WTC11 (cell line): ENCODE measurements around the gene PSMD14. TPM values are rescaled to one million over a fixed set of nuclear protein-coding genes. Genes with fewer than 3 reads are reported as not detected.

Experiments used
- ATAC-seq: fragments of 200-7000 bp; cut with Tn5 transposase; 2 replicates; pipeline ENCODE4 v1.10.0; 2021; ENCODE audit warnings: mild to moderate bottlenecking, moderate library complexity
- CTCF ChIA-PET: fragments of 300-600 bp; sonication (Branson Sonifier 250); formaldehyde crosslinking; loops from one replicate; lab custom pipeline; 2021; ENCODE audit warnings: antibody characterized with exemption; lab: Charles Lee
- POLR2A ChIA-PET: fragments of 350-600 bp; sonication (Branson Sonifier 250); formaldehyde crosslinking; loops from one replicate; lab custom pipeline; 2021; ENCODE audit warnings: antibody characterized with exemption; lab: Charles Lee
- DNase-seq: peaks from one replicate; pipeline ENCODE4 v3.0.0; 2021; ENCODE audit warnings: low spot score
- H3K27ac Mint-ChIP-seq: 2 replicates; pipeline ENCODE4 v1.8.0; 2021; ENCODE audit warnings: mixed read lengths
- H3K27me3 Mint-ChIP-seq: 2 replicates; pipeline ENCODE4 v1.8.0; 2021; ENCODE audit warnings: low read depth, mild to moderate bottlenecking, moderate library complexity, mixed read lengths
- H3K36me3 Mint-ChIP-seq: 2 replicates; pipeline ENCODE4 v1.8.0; 2021; ENCODE audit warnings: mixed read lengths
- H3K4me1 Mint-ChIP-seq: 2 replicates; pipeline ENCODE4 v1.8.0; 2022; ENCODE audit warnings: mixed read lengths
- H3K4me3 Mint-ChIP-seq: 2 replicates; pipeline ENCODE4 v1.8.0; 2021; ENCODE audit warnings: mild to moderate bottlenecking, moderate library complexity, mixed read lengths
- H3K9me3 Mint-ChIP-seq: 2 replicates; pipeline ENCODE4 v1.8.0; 2021; ENCODE audit warnings: mixed read lengths
- AFF4 ChIP-seq: sonication (generic); formaldehyde crosslinking; IDR thresholded peaks from 2 replicates; pipeline ENCODE4 v1.8.1; 2023; ENCODE audit warnings: mild to moderate bottlenecking, missing genetic modification reagents, borderline replicate concordance
- ATF1 ChIP-seq: sonication (generic); formaldehyde crosslinking; IDR thresholded peaks from 2 replicates; pipeline ENCODE4 v1.8.1; 2023; ENCODE audit warnings: mild to moderate bottlenecking, moderate library complexity, missing genetic modification reagents
- CBFB ChIP-seq: sonication (generic); formaldehyde crosslinking; IDR thresholded peaks from 2 replicates; pipeline ENCODE4 v1.8.1; 2022; ENCODE audit warnings: mild to moderate bottlenecking, low read depth, missing genetic modification reagents
- GTF2I ChIP-seq: fragments of 250-450 bp; sonication (Bioruptor Pico); conservative IDR thresholded peaks from 2 replicates; pipeline ENCODE4 v1.4.0; 2021; ENCODE audit warnings: mild to moderate bottlenecking
- JUN ChIP-seq: sonication (generic); formaldehyde crosslinking; IDR thresholded peaks from 2 replicates; pipeline ENCODE4 v1.8.0; 2023; ENCODE audit warnings: mild to moderate bottlenecking, missing genetic modification reagents
- KAT7 ChIP-seq: sonication (generic); formaldehyde crosslinking; IDR thresholded peaks from 2 replicates; pipeline ENCODE4 v1.8.1; 2023; ENCODE audit warnings: missing genetic modification reagents, mild to moderate bottlenecking, borderline replicate concordance
- MXD4 ChIP-seq: fragments of 250-450 bp; sonication (Bioruptor Pico); IDR thresholded peaks from 2 replicates; pipeline ENCODE4 v1.8.0; 2021; ENCODE audit warnings: mild to moderate bottlenecking, moderate library complexity, borderline replicate concordance
- NFYB ChIP-seq: sonication (generic); formaldehyde crosslinking; conservative IDR thresholded peaks from 2 replicates; pipeline ENCODE4 v1.8.0; 2022; ENCODE audit warnings: low read depth, missing genetic modification reagents
- PRRX2 ChIP-seq: fragments of 250-450 bp; sonication (Bioruptor Pico); IDR thresholded peaks from 2 replicates; pipeline ENCODE4 v1.8.0; 2021; ENCODE audit warnings: mild to moderate bottlenecking
- STAT6 ChIP-seq: sonication (generic); formaldehyde crosslinking; conservative IDR thresholded peaks from 2 replicates; pipeline ENCODE4 v1.8.1; 2023; ENCODE audit warnings: mild to moderate bottlenecking, low read depth, missing genetic modification reagents, moderate library complexity
- TEAD1 ChIP-seq: sonication (generic); formaldehyde crosslinking; IDR thresholded peaks from 2 replicates; pipeline ENCODE4 v1.8.0; 2022; ENCODE audit warnings: mild to moderate bottlenecking, missing genetic modification reagents
- TP53 ChIP-seq: sonication (generic); formaldehyde crosslinking; IDR thresholded peaks from 2 replicates; pipeline ENCODE4 v1.8.1; 2023; ENCODE audit warnings: mild to moderate bottlenecking, missing genetic modification reagents
- ZBTB43 ChIP-seq: sonication (generic); formaldehyde crosslinking; IDR thresholded peaks from 2 replicates; pipeline ENCODE4 v1.8.1; 2023; ENCODE audit warnings: mild to moderate bottlenecking, missing genetic modification reagents
- ZNF219 ChIP-seq: sonication (generic); formaldehyde crosslinking; IDR thresholded peaks from 2 replicates; pipeline ENCODE4 v1.8.0; 2023; ENCODE audit warnings: missing genetic modification reagents, mild to moderate bottlenecking, borderline replicate concordance
- ZNF281 ChIP-seq: sonication (generic); formaldehyde crosslinking; IDR thresholded peaks from 2 replicates; pipeline ENCODE4 v1.8.0; 2023; ENCODE audit warnings: mild to moderate bottlenecking, missing genetic modification reagents
- ZNF512 ChIP-seq: sonication (generic); formaldehyde crosslinking; IDR thresholded peaks from 2 replicates; pipeline ENCODE4 v1.8.1; 2022; ENCODE audit warnings: missing genetic modification reagents, borderline replicate concordance
- ZNF671 ChIP-seq: fragments of 250-450 bp; sonication (Bioruptor Pico); IDR thresholded peaks from 2 replicates; pipeline ENCODE4 v1.8.0; 2021; ENCODE audit warnings: mild to moderate bottlenecking
- total RNA-seq: library from RNA; stranded (reverse); gene quantifications from 3 replicates; pipeline ENCODE4 v1.2.3, GENCODE V29; 2021
- TF ChIP-seq, protein P1 (sequence below): sonication (generic); formaldehyde crosslinking; IDR thresholded peaks from 2 replicates; pipeline ENCODE4 v1.8.1; 2023; ENCODE audit warnings: mild to moderate bottlenecking, missing genetic modification reagents, moderate library complexity
- TF ChIP-seq, protein P2 (sequence below): sonication (generic); formaldehyde crosslinking; IDR thresholded peaks from 2 replicates; pipeline ENCODE4 v1.8.1; 2022; ENCODE audit warnings: low read depth, missing genetic modification reagents, borderline replicate concordance

PSMD14 gene
- total RNA-seq, 1 experiment from 2014 or later, result 80.5 TPM

DNA sequence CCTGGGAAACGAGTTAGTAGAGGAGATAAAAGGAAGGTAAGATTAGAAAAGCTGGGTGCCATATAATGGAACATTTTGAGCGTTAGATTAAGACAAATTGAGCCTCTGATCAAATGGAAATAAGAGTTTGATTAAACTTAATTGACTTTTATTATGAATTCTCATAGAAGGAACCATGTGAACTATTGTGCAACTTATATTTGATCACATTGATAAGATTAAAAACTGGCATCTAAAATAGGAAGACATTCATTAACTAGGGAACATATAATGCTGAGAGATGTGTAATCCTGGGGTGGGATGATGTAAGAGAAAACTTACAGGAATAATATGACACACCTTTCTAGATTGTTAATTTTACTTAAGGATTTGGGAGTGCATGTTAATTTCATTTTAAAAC, 130.4 kb downstream of the PSMD14 start:
- Mint-ChIP-seq H3K4me1 (no peaks in the 10 kb centered on the region), H3K36me3 (no peaks in the 10 kb centered on the region)
- no peak for ATAC-seq

More for the DNA sequence above, 130.4 kb downstream of the PSMD14 start:
- Mint-ChIP-seq H3K27ac (no peak overlapping the region), H3K4me3 (no peak overlapping the region), H3K27me3 (peaks cover 6% of the 10 kb centered on the region; the same call in 1 of the 2 replicates), H3K9me3 (no peaks in the 10 kb centered on the region)
- no peak for DNase-seq
- ChIA-PET POLR2A (no interaction called here), CTCF (no interaction called here)
- TF ChIP-seq ZNF281 (CRISPR knock-in tag) (no peak), NFYB (CRISPR knock-in tag) (no peak), GTF2I (CRISPR knock-in tag) (no peak), CBFB (no peak), TEAD1 (no peak), PRRX2 (no peak), JUN (no peak), ZBTB43 (CRISPR knock-in tag) (no peak), ATF1 (CRISPR knock-in tag) (no peak), MXD4 (no peak), ZNF671 (no peak), TP53 (CRISPR knock-in tag) (no peak), ZNF512 (CRISPR knock-in tag) (no peak), STAT6 (no peak), KAT7 (no peak), ZNF219 (no peak), AFF4 (no peak)
- TF ChIP-seq, protein P1, sequence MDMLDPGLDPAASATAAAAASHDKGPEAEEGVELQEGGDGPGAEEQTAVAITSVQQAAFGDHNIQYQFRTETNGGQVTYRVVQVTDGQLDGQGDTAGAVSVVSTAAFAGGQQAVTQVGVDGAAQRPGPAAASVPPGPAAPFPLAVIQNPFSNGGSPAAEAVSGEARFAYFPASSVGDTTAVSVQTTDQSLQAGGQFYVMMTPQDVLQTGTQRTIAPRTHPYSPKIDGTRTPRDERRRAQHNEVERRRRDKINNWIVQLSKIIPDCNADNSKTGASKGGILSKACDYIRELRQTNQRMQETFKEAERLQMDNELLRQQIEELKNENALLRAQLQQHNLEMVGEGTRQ (CRISPR knock-in tag), result no peak
- TF ChIP-seq, protein P2, sequence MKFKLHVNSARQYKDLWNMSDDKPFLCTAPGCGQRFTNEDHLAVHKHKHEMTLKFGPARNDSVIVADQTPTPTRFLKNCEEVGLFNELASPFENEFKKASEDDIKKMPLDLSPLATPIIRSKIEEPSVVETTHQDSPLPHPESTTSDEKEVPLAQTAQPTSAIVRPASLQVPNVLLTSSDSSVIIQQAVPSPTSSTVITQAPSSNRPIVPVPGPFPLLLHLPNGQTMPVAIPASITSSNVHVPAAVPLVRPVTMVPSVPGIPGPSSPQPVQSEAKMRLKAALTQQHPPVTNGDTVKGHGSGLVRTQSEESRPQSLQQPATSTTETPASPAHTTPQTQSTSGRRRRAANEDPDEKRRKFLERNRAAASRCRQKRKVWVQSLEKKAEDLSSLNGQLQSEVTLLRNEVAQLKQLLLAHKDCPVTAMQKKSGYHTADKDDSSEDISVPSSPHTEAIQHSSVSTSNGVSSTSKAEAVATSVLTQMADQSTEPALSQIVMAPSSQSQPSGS (CRISPR knock-in tag), result no peak
